Measurements from ENCODE around the gene GPSM1.
"Not testable (repeated sequence)": the region's sequence is repeated elsewhere in the genome, so short reads cannot be mapped to it uniquely, and the experiment has no call there.

Gene GPSM1

DNA sequence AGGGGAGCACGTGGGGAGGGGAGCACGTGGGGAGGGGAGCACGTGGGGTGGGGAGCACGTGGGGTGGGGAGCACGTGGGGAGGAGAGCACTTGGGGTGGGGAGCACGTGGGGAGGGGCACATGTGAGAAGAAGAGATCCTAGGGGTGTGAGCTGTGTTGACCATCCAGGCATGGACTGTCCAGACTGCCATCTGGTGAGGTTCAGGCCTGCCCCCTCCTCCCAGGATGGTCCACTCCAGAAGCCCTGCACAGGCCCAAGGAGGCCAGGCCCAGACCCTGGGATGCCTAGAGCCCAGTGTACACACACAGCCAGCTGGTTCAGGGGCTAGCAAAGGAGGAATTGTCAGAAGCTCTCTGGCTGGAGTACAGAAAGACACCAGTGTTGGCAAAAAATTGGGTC is 70.3 kb downstream of the GPSM1 start:
- DNase-seq (ENCODE audit: low read depth) = no peak

DNA sequence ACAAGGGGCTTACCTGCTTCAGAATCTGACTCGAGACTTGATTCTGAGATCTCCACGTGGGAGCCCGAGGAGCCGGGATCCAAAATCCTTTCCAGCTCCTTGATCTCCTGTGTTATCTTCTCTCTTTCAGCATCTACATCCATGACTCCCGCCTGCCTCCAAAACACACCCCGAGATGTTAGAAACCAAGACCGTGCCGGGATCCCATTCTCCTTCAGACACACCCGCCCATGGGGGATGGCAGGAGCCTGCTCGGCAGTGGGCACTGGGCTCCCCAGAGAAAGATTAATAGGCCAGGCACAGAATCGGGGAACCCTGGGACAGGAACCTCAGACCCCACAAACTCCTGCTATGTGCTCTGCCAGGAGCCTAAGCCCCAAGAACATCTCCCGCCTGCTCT is 70.9 kb downstream of the GPSM1 start:
- no peak for DNase-seq (ENCODE audit: low read depth)

DNA sequence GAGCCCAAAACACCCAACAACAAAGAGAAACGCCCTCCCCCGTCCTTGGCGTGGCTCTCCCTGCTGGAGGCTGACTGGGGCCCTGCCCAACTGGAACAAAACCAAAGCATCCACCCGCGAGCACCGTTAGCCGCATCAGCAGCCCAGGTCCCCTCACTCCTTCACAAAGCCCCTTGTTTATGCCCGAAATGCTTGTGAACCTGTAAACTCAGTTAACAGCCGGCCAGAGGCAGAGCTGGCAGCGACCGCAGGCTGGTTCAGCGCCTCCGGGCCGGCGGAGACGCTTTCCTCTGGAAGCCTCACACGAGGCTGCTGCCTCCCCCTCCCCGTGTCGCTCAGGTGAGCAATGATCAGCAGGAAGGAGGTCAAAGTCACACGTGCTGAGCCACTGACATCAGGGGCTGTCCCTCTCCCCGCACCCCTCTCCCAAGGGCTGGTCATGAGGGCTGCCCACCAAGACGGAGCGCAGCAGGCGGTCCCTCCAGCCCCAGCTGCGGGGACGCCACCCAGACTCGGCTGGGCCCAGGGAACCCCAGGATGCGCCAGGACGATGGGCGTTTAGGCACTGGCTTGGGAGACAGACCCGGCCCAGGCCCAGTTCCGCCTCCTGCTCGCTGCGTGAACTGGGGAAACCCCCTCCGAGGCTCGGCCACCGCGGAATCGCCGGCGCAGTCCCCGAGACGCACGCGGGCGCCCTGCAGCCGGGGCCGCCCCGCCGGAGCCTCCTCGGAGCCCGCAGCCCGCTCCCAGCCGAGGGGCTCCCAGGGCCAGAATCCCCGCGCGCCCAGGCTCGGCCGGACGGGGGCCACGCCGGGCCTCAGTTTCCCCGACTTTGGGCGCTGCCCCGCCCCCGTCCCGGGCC is 72.1 kb downstream of the GPSM1 start:
- peak; percentile 34 for DNase-seq (ENCODE audit: low read depth)

DNA sequence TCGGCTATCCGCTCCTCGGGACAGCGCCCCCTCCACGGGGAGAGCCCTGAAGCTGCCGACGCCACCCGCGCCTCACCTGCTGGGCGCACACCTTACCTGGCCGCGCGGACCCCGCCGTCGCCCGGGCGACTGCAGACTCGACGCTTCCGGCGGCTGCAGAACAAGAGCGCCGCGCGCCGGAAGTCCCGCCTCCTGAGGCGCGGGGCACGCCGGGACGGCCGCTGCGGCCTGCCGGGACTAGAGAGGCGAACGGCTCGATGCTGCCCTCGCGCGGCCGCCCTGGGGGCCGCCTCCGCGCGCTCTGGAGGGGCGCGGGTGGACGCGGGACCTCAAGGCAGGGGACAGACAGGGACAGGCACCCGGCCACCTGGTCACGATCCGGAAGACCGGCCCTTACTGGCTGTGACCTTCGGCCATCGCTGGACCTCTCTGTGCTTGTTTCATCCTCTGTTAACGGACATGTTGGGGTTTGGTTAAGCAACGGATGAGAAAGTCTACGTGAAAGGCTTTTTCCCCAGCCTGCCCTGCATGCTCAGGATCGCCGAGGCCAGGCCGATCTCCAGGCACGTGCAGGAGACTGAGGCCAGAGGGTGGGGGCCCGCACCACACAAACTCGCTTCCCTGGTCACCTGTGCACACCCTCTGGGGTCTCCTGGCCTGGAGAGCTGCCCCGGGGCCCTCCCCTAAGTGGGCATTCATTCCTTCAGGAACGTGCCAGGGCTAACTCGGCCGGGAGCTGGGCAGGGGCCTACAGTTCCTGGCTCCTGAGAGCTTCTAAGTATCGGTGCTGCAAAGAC is 72.9 kb downstream of the GPSM1 start, which contains the start of gene SNAPC4:
Gene SNAPC4 (minus strand): TSS at position 133 of the 797 bp plus-strand sequence. CDS start 1,742 bp downstream, outside the sequence.
- peak; percentile 71 for DNase-seq (ENCODE audit: low read depth)

DNA sequence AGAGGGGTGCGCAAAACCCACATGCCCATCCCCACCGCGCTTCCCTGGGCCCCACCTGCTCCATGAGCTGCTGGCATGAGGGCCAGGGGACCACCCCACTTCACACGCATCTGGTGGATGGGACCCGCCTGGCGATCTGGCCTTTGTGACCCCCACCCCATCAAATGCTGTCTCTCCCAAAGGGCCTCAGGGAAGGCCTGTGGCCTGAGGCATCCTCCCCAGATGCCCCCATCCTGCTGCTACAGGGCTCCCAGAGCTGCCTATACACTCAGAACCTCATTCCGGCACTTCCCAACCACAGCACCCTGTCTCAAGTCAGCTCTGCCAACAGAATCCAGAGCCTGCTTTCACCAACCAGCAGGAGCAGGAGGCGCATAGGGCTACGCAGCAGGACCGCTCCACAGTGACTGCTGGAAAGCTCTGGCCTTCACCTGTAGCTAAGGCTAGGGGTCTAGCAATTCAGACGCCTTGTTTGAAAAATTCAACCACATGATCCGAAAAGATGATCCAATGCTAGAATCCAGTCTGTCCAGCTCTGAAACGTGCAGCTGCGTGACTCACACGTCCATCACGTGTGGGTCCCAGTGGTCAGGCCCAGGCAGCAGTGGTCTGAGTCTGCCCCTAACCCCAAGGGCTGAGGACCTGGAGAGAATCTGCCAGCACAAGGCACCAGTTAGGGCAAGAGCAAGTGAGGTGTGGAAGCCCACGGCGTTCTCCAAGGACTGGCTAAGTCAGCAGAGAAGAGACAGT is 74.0 kb downstream of the GPSM1 start:
- no peak for DNase-seq (ENCODE audit: low read depth)

DNA sequence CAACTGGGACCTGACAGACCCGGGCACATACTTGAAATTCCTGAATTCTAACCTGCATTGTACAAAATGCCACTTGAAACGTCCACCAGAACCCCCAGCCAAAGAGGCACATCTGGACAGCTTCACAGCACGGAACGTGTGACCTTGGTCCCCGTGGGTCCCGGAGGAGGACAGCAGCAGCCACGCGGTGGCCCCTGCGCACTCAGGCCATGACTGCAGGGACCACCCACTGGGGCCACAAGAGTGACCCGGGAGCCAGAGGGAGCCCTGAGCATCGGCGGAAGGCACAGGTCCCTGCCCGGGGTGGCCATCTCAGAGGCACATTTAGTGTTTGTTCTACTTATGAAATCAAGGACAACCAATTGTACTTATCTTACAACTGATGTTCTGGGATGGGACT is 74.7 kb downstream of the GPSM1 start:
- no peak for DNase-seq (ENCODE audit: low read depth)

DNA sequence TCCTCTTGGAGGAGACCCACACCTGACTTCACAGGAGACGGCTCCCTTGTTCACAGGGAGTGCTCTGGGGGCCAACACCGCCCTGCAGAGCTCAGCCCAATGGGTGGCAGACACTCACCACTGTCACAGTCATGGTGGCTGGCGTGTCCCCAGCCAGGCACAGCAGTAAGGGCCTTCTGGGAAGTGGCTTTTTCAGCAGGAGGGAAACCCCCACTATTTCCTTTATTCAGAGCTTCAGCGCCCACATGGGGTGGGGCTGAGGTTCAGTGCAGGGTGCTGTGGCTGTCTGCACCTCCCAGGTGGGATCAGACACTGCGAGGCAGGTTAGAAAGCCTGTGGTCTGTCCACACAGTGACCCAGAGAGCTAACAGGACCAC is 76.2 kb downstream of the GPSM1 start:
- peak; percentile 74 for DNase-seq (ENCODE audit: low read depth)

DNA sequence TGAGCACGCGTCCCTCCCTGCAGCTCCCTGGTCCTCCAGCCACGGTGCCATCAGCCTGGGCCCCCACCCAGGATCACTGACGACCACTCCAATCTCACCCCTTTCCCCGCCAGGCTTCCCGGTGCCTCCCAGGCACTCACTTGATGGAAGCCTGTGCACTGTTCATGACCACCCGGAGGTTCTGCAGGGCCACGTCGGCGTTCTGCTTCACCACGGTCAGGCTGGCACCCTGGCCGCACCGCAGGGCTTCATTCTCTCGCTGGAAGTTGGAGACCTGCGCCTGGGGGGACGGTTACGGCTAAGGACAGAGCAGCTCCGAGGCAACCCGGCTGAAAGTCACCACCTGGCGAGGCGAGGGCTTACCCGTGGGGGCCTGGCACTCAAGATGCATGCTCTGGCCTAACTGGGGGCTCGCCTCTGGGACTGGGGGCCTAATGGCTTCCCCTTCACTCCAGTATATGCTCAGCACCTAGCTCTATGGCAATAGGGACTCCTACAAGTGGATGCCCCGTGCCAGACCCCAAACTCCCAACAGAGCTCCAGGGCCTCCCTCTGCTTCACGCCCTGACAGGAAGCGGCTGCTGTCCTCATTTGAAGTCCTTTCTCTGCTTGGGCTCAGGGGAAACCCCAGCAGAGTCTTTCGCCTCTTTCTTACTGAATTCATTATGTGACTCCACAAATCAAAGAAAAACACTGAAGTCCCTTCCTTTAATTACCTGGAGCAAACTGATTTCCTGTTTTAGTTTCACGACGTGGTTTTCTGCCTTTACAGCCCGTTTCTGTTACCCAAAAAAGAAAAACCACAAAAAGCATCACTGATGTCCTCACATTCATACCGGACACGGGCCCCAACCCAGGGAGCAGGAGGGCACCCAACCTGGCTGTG is 76.8 kb downstream of the GPSM1 start:
- peak; percentile 42 for DNase-seq (ENCODE audit: low read depth)

DNA sequence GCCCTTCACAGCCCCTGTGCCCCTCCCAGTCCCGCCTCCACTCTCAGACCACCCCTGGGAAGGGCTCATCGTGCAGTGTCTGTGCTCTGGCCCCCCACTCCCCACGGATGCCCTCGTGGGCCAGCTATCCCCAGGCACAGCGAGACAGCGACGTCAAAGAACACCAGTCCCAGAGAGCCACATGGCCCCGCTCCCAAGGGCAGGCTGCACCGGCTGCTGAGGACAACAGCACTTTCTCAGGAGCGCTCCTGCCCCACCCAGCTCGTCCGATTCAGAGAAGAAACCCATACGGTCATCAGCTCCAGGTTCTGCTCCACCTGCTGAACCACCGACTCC is 77.4 kb downstream of the GPSM1 start:
- no peak for DNase-seq (ENCODE audit: low read depth)

DNA sequence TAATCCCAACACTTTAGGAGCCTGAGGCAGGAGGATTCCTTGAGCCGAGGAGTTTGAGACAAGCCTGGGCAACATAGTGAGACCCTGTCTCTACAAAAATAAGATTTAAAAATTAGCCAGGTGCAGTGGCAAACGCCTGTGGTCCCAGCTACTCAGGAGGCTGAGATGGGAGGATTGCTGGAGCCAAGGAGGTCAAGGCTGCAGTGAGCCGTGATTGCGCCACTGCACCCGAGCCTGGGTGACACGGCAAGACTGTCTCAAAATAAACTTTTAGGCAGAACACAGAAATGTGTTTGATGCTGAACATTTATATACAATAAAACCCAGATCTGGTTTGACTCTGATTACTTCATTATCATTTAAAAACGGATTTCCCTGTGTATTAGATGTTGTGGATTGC is 78.1 kb downstream of the GPSM1 start:
- no peak for DNase-seq (ENCODE audit: low read depth)

DNA sequence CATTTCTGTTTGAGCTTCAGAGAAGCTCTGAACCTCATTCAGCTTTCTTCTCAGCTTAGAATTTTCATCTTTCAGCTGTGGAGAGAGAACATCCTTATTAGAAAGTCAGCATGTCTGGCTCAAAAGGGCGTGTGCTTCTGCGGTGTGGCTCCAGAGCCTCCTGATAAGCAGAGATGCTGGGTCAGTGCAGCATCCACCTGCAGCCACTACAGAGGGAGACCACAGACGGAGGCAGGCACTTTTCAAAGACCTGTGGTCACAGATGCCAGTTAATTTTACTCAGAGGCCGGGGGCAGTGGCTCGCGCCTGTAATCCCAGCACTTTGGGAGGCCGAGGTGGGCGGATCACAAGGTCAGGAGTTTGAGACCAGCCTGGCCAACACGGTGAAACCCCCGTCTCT is 78.6 kb downstream of the GPSM1 start:
- not testable (repeated sequence) for DNase-seq (ENCODE audit: low read depth)

DNA sequence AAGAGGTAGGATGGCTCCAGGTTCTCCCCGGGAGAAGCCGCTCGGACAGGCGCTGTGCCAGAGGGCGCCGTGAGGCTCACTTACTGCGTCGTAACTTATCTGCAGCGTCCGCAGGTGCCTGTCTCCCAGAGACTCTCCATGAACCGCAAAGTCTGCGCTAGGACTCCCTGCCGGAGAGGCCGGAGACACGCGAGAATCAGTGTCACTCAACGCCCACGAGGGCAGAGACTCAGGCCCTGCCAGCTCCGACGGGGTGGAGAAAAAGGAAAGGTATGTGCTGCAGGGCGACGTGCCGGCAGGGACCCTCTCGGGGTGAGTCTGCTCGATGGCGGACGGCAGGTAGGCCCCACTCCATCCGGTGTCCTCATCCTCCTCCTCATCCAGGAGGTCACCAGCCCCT is 79.7 kb downstream of the GPSM1 start:
- not testable (repeated sequence) for DNase-seq (ENCODE audit: low read depth)

DNA sequence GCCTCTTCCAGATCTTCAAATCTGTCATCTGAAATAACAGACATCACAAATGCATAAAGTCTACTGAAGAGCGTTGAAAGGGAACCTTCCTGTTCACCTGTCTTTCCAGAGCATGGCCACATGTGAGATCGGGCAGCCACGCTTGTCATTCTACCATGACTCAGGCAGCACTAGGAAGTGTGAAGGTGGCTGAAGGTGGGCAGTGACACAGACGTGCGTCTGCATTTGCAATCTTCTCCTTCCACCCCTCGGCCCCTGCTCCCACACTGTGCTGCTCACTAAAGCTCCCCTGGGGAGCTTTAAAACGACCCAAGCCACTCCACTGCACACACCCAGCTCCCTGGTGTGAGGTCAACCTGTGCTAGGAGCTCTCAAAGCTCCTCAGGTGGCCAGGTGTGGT is 80.6 kb downstream of the GPSM1 start:
- no peak for DNase-seq (ENCODE audit: low read depth)
